NCI-H2107 treated with DMSO at 0.1 percent for 48 hours (cell line): ENCODE data around the gene OR9I1.

Experiments used
- DNase-seq: peaks from one replicate; lab custom pipeline; 2025; ENCODE audit not compliant: unreplicated experiment; lab: John Stamatoyannopoulos, UW

Gene OR9I1

GRCh38 chr11:58125469-58125868 lies at the start of gene OR9I1:
OR9I1 (minus strand) TSS chr11:58125530; CDS start chr11:58119444, 6,086 bp downstream.
- no peak for DNase-seq

- DNase-seq = no peak
Observed at GRCh38 chr11:58165504-58166106, 40.3 kb upstream of the OR9I1 start.

- DNase-seq = no peak
Observed at GRCh38 chr11:58164990-58165389, 39.7 kb upstream of the OR9I1 start.

- DNase-seq = no peak
Observed at GRCh38 chr11:58164389-58164788, 39.1 kb upstream of the OR9I1 start.

GRCh38 chr11:58152781-58153180 lies 27.5 kb upstream of the OR9I1 start:
- no peak for DNase-seq

GRCh38 chr11:58142761-58143160 lies 17.4 kb upstream of the OR9I1 start:
- DNase-seq = no peak

- DNase-seq = no peak
Observed at GRCh38 chr11:58135171-58135570, 9.8 kb upstream of the OR9I1 start.

- DNase-seq = no peak
Observed at GRCh38 chr11:58134151-58134550, 8.8 kb upstream of the OR9I1 start.

- DNase-seq = no peak
Observed at GRCh38 chr11:58133309-58134076, 8.2 kb upstream of the OR9I1 start.

GRCh38 chr11:58127350-58127749 lies 2.0 kb upstream of the OR9I1 start:
- DNase-seq = no peak

- no peak for DNase-seq
Observed at GRCh38 chr11:58121096-58121495, 4.2 kb downstream of the OR9I1 start.

- no peak for DNase-seq
Observed at GRCh38 chr11:58097437-58097836, 27.9 kb downstream of the OR9I1 start.

GRCh38 chr11:58086528-58086927 lies 38.8 kb downstream of the OR9I1 start:
- DNase-seq = no peak

- DNase-seq = no peak
Observed at GRCh38 chr11:58075781-58076180, 49.5 kb downstream of the OR9I1 start.

GRCh38 chr11:58070585-58070984 lies 54.7 kb downstream of the OR9I1 start:
- no peak for DNase-seq

- no peak for DNase-seq
Observed at GRCh38 chr11:58068655-58069054, 56.7 kb downstream of the OR9I1 start.

GRCh38 chr11:58067685-58068084 lies 57.6 kb downstream of the OR9I1 start:
- DNase-seq = no peak
